Ishikawa (cell line): ENCODE results near the gene FOSL1.

Experiments
- CEBPB ChIP-seq: IDR thresholded peaks from 2 replicates; pipeline ENCODE4 v1.6.1; 2012
- EP300 ChIP-seq: IDR thresholded peaks from 2 replicates; pipeline ENCODE4 v1.6.1; 2012; ENCODE audit warnings: borderline replicate concordance
- MAX ChIP-seq: IDR thresholded peaks from 2 replicates; pipeline ENCODE4 v1.6.1; 2012
- REST ChIP-seq: IDR thresholded peaks from 2 replicates; pipeline ENCODE4 v1.6.1; 2012; ENCODE audit warnings: low read depth, mild to moderate bottlenecking
- TAF1 ChIP-seq: IDR thresholded peaks from 2 replicates; pipeline ENCODE4 v1.6.1; 2012; ENCODE audit warnings: low read depth, mild to moderate bottlenecking

GRCh38 chr11:65871811-65872548 lies 28.2 kb downstream of the FOSL1 start:
- TF ChIP-seq CEBPB = no peak
- no peak for TF ChIP-seq EP300
- TF ChIP-seq REST = no peak
- TF ChIP-seq MAX = no peak
- TF ChIP-seq TAF1 = no peak
